Measurements from ENCODE around the gene CD109. TPM values are rescaled to one million over a fixed set of nuclear protein-coding genes. Genes with fewer than 3 reads are reported as not detected.

Gene CD109
- total and polyA plus RNA-seq, 2 of the 8 experiments (the other 6 are each of a cell fraction or from before 2014, with no cell fraction given) = 1.4 to 5.3 TPM

DNA sequence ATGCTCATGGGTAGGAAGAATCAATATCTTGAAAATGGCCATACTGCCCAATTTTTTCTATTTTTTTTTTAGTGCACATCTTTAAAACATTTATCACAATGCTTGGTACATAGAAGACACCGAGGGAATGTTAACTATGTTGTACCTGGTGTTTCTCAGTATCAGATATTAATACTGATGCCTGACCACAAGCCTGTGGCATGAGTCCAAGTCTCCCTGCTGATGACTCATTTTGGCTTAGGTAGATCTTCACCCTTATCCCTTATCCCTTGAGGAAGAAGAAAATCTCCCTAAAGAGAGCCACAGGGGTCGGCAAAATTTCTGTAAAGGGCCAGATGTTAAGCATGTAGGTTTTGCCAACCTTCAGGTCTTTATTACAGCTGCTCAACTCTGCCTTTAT is 14.5 kb downstream of the CD109 start:
- Histone ChIP-seq H3K27ac (ENCODE audit: low read depth, low read length) (no peak overlapping the region), H3K14ac (ENCODE audit: insufficient read length) (no peak overlapping the region), H2AFZ (ENCODE audit: low read length) (no peak overlapping the region), H4K8ac (ENCODE audit: extremely low read depth, insufficient read depth, low read length) (no peak overlapping the region), H2BK5ac (ENCODE audit: low read depth, low read length) (no peak overlapping the region), H3K4me3 (ENCODE audit: extremely low read depth in 1 of 4, insufficient read depth in 2 of 4, low read depth in 3 of 4, low read length in 4 of 4) (no peak overlapping the region), H3K36me3 (ENCODE audit: control insufficient read depth in 2 of 4, insufficient read depth in 4 of 4, low read length in 3 of 4) (no peaks in the 10 kb centered on the region), H3K56ac (replicated peaks; ENCODE audit: insufficient read length, low read depth, low read length) (no peak overlapping the region), H3K4ac (replicated peaks; ENCODE audit: insufficient read length, low read depth, low read length) (no peak overlapping the region), H2BK120ac (replicated peaks; ENCODE audit: low read depth, low read length) (no peak overlapping the region), H2BK20ac (ENCODE audit: low read length) (no peak overlapping the region), H3K9ac (replicated peaks in 1 of 4; ENCODE audit: extremely low read depth in 1 of 4, low read depth in 3 of 4, low read length in 3 of 4) (no peak overlapping the region), H3K79me2 (ENCODE audit: control insufficient read depth in 1 of 2, insufficient read depth in 2 of 2, low read length in 2 of 2) (no peaks in the 10 kb centered on the region), H2AK5ac (ENCODE audit: low read depth, low read length) (no peak overlapping the region), H3K9me3 (ENCODE audit: insufficient read depth in 2 of 2, low read depth in 1 of 2, low read length in 1 of 2) (no peaks in the 10 kb centered on the region), H3K23ac (ENCODE audit: insufficient read length) (no peak overlapping the region), H2BK15ac (ENCODE audit: low read length) (no peak overlapping the region), H3K79me1 (ENCODE audit: low read depth, low read length) (no peaks in the 10 kb centered on the region), H3K18ac (ENCODE audit: extremely low read depth, low read length) (no peak overlapping the region), H2BK12ac (ENCODE audit: low read depth, low read length) (no peak overlapping the region), H3K27me3 (replicated peaks in 1 of 4; ENCODE audit: control insufficient read depth in 3 of 4, extremely low read depth in 1 of 4, insufficient read depth in 3 of 4, low read length in 3 of 4) (no peaks in the 10 kb centered on the region), H3K4me2 (ENCODE audit: insufficient read depth in 1 of 2, low read depth in 2 of 2, low read length in 2 of 2) (no peak overlapping the region), H4K91ac (replicated peaks; ENCODE audit: insufficient read length, low read length) (no peak overlapping the region), H3K4me1 (replicated peaks in 1 of 4; ENCODE audit: control insufficient read depth in 3 of 4, insufficient read depth in 4 of 4, low read length in 3 of 4) (peaks cover 0 to 4% (median 3%) of the 10 kb centered on the region in 4 experiments; a peak in 4 of 7 replicates), H3K23me2 (ENCODE audit: low read depth, low read length) (no peaks in the 10 kb centered on the region), H4K20me1 (replicated peaks in 1 of 2; ENCODE audit: control insufficient read depth in 1 of 2, insufficient read depth in 2 of 2, low read length in 2 of 2) (no peaks in the 10 kb centered on the region), H4K5ac (ENCODE audit: insufficient read length, low read depth, low read length) (no peak overlapping the region)
- FAIRE-seq = no peak
- WGBS, 2 experiments (ENCODE audit: extremely low coverage in 1 of 2, insufficient coverage in 1 of 2, insufficient read length in 1 of 2, insufficient replicate concordance in 2 of 2, low coverage in 1 of 2, low lambda C conversion rate in 2 of 2, missing lambda C conversion rate in 1 of 2) = 85% methylated on average over 2 of the region's 2 CpGs; no CpG with 5 or more reads in 1 of the 2 experiments
- DNase-seq (ENCODE audit: low read depth in 1 of 2, low spot score in 2 of 2) = no peak
- POLR2A ChIA-PET (ENCODE audit: partially characterized antibody) = no interaction called here
- CTCF ChIA-PET (ENCODE audit: partially characterized antibody) = no interaction called here
- no peak for TF ChIP-seq HDAC2 (IDR thresholded peaks at IDR 0.05; ENCODE audit: borderline replicate concordance in 1 of 2, low read depth in 2 of 2, low read length in 2 of 2)
- TF ChIP-seq TBP (IDR thresholded peaks at IDR 0.05; ENCODE audit: low read depth, low read length) = no peak
- no peak for TF ChIP-seq EZH2 (IDR thresholded peaks at IDR 0.05; ENCODE audit: low read depth, low read length, severe bottlenecking)
- TF ChIP-seq BACH1 (IDR thresholded peaks at IDR 0.05; ENCODE audit: low read length) = no peak
- no peak for TF ChIP-seq RNF2 (IDR thresholded peaks at IDR 0.05; ENCODE audit: borderline replicate concordance, low read depth, low read length, missing control alignments, poor library complexity, severe bottlenecking)
- TF ChIP-seq KDM5A (IDR thresholded peaks at IDR 0.05; ENCODE audit: low read length) = no peak

Measured in H1 (cell line).